Measurements from ENCODE around the gene DUSP8.
"Not testable (repeated sequence)": the region's sequence is repeated elsewhere in the genome, so short reads cannot be mapped to it uniquely, and the experiment has no call there.

Gene DUSP8

GRCh38 chr11:1572197-1573076 is at the start of gene DUSP8:
TSS of gene DUSP8 (minus strand) at chr11:1572271. CDS start at chr11:1565826, 6,445 bp downstream.
- peak; percentile 84 for DNase-seq

GRCh38 chr11:1619449-1619848 is 47.4 kb upstream of the DUSP8 start:
- no peak for DNase-seq

- DNase-seq: no peak
These were observed 46.2 kb upstream of the DUSP8 start for GRCh38 chr11:1618231-1618630.

- peak; percentile 39 for DNase-seq
These were observed 36.3 kb upstream of the DUSP8 start, which contains the start of gene KRTAP5-3 for GRCh38 chr11:1608363-1608762. TSS of gene KRTAP5-3 (minus strand) at chr11:1608463. CDS start at chr11:1608385, 78 bp downstream.

GRCh38 chr11:1607901-1608300 is 35.8 kb upstream of the DUSP8 start:
- not testable (repeated sequence) for DNase-seq

- not testable (repeated sequence) for DNase-seq
These were observed 35.2 kb upstream of the DUSP8 start for GRCh38 chr11:1607156-1607845.

- not testable (repeated sequence) for DNase-seq
These were observed 33.9 kb upstream of the DUSP8 start for GRCh38 chr11:1605923-1606322.

- no peak for DNase-seq
These were observed 32.6 kb upstream of the DUSP8 start for GRCh38 chr11:1604711-1605110.

- DNase-seq: no peak
These were observed 32.1 kb upstream of the DUSP8 start for GRCh38 chr11:1604181-1604580.

- no peak for DNase-seq
These were observed 31.6 kb upstream of the DUSP8 start for GRCh38 chr11:1603629-1604028.

- DNase-seq: not testable (repeated sequence)
These were observed 29.6 kb upstream of the DUSP8 start for GRCh38 chr11:1601663-1602062.

- no peak for DNase-seq
These were observed 28.6 kb upstream of the DUSP8 start for GRCh38 chr11:1600626-1601025.

- no peak for DNase-seq
These were observed 26.7 kb upstream of the DUSP8 start for GRCh38 chr11:1598816-1599215.

- not testable (repeated sequence) for DNase-seq
These were observed 26.3 kb upstream of the DUSP8 start for GRCh38 chr11:1598406-1598805.

- DNase-seq: no peak
These were observed 25.9 kb upstream of the DUSP8 start, which contains the start of gene KRTAP5-2 for GRCh38 chr11:1597994-1598380. TSS of gene KRTAP5-2 (minus strand) at chr11:1598294. CDS start at chr11:1598250, 44 bp downstream.

GRCh38 chr11:1597331-1597993 is 25.4 kb upstream of the DUSP8 start:
- no peak for DNase-seq

GRCh38 chr11:1596576-1597121 is 24.6 kb upstream of the DUSP8 start:
- not testable (repeated sequence) for DNase-seq

- DNase-seq: not testable (repeated sequence)
These were observed 24.0 kb upstream of the DUSP8 start for GRCh38 chr11:1595994-1596575.

GRCh38 chr11:1592628-1593027 is 20.6 kb upstream of the DUSP8 start:
- no peak for DNase-seq

GRCh38 chr11:1589996-1590395 is 17.9 kb upstream of the DUSP8 start:
- no peak for DNase-seq

GRCh38 chr11:1589191-1589963 is 17.3 kb upstream of the DUSP8 start:
- not testable (repeated sequence) for DNase-seq

- DNase-seq: no peak
These were observed 14.6 kb upstream of the DUSP8 start for GRCh38 chr11:1586699-1587098.
